ENCODE measurements around the gene CPNE2.

DNA sequence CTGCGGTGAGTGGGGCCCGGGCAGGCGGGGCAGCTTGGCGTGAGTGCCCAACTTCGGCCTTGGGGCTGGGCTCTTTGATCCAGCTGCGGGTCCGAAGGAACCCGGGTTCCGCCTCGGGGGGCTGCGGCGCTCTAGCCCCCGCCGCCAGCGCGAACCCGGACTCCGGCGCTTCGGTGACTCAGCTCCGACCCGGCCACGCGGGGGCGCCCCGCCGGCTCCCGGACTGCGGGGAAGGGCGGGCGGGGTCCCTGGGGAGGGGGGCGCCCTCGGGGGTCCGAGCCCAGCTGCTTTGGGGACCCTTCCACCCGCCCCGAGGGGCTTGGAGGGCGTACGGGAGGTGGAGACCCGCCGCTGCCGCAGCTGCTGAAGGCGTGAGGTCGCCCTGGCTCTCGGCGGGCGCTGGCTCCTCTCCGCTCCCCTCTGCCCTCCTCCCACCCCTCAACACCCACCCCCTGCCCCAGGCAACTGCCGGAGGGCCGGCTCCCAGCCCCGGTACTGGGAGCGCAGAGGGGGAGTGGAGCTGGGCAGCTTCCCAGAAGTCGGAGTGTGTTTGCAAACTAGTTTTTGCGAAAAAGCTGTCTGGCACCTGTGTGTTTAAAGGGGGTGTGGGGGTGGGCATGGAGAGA is 516 bp downstream of the CPNE2 start:
- no peak for TF ChIP-seq POLR2A (IDR thresholded peaks at IDR 0.05; ENCODE audit: low read depth)
- TF ChIP-seq, protein P1, sequence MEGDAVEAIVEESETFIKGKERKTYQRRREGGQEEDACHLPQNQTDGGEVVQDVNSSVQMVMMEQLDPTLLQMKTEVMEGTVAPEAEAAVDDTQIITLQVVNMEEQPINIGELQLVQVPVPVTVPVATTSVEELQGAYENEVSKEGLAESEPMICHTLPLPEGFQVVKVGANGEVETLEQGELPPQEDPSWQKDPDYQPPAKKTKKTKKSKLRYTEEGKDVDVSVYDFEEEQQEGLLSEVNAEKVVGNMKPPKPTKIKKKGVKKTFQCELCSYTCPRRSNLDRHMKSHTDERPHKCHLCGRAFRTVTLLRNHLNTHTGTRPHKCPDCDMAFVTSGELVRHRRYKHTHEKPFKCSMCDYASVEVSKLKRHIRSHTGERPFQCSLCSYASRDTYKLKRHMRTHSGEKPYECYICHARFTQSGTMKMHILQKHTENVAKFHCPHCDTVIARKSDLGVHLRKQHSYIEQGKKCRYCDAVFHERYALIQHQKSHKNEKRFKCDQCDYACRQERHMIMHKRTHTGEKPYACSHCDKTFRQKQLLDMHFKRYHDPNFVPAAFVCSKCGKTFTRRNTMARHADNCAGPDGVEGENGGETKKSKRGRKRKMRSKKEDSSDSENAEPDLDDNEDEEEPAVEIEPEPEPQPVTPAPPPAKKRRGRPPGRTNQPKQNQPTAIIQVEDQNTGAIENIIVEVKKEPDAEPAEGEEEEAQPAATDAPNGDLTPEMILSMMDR (IDR thresholded peaks at IDR 0.05), result peak; percentile 55 to 71 (median 63)
